Fibroblast of peridontal ligament (primary cell): ENCODE results near the gene ZSCAN16.
"Not testable (repeated sequence)": the region's sequence is repeated elsewhere in the genome, so short reads cannot be mapped to it uniquely, and the experiment has no call there.

Source experiments
- DNase-seq: peaks from one replicate; pipeline ENCODE4 v3.0.0-alpha.2; 2010; ENCODE audit errors: extremely low read depth

Gene ZSCAN16

GRCh38 chr6:28124350-28124970 lies at the start of gene ZSCAN16:
Gene ZSCAN16, plus strand, starts transcription at chr6:28124609. Its CDS starts 835 bp downstream, at chr6:28125444.
- DNase-seq = peak; percentile 80

DNA sequence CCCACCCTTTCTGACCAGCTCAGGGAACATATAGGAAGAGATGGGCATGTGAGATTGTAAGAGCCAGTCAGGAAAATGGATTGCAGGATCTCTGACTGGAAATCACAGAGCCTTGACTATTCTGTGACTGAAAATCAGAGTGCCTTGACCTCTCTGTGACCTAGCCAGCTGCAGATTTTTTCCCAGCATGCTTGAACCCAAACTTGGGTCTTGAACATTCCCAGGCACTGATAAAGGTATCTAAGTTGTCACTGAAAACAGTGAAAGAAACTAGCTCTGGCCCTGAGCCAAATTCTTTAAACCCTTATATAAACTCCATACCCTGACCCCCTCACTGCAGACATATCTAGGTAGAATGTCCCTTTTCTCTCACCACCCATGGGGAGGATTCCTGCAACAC lies 46.4 kb upstream of the ZSCAN16 start:
- no peak for DNase-seq

GRCh38 chr6:28078836-28079235 lies 45.6 kb upstream of the ZSCAN16 start:
- DNase-seq = no peak

GRCh38 chr6:28080381-28080630 lies 44.1 kb upstream of the ZSCAN16 start, which contains the start of gene ZNF165:
Gene ZNF165, plus strand, starts transcription at chr6:28080568. Its CDS starts 4,913 bp downstream, at chr6:28085481.
- DNase-seq = not testable (repeated sequence)

DNA sequence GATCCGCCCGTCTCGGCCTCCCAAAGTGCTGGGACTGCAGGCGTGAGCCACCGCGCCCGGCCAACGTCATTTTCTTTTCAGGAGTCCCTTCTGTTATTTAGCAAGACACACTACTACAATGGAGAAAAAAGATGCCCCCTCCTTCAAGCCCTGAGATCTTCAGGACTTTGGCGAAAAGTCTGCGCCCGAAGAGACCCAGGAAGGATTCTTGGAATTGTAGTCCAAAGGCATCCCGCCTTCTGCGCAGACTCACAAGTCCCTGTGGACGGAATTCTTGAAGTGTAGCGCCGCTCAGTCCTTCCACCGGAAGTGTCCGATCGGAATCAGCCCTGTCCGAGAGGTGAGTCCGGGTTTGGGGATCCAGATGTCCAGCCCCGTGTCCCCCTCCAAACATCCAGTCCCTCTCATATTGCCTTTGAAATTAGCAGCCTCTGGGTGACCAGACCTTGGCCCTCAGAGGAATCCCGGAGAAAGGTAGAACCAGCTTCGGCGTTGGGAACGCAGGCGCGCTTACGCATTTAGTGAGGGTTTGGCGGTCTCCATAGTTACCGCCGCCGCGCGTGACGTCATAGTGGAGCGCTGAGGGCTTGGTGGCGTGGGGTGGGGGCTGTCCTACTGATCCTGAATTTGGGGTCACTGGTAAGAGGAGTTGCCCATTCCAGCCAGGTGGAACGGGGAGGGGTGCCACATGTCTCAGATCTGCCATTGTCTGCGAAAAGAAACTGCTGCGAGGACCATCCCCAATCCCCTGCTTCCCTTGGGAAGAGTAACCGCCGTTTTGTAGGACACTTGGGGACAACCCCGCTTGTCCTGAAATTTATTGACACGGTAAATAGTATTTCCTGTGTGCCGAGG lies 43.6 kb upstream of the ZSCAN16 start:
- peak; percentile 99 for DNase-seq

- no peak for DNase-seq
These were observed 43.0 kb upstream of the ZSCAN16 start for GRCh38 chr6:28081486-28081751.

DNA sequence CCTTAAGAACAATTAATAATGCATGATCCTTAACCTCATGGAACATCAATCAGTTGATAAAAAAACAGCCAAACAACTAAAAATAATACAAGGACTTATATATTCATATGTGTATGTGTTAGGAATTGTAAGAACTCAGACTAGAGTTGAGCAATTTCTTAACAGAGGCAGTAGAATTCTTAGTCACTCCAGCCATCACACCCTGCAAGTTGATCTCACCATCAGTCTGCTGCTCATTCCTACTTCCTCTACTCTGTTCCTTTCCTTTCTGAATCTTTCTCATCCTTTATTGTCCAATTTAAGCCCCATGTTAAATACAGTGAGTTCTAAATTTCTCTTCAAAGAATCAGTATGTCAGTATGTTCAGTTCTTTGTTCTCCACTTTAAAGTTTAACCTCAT lies 41.5 kb upstream of the ZSCAN16 start:
- no peak for DNase-seq

GRCh38 chr6:28089054-28089453 lies 35.4 kb upstream of the ZSCAN16 start:
- no peak for DNase-seq

DNA sequence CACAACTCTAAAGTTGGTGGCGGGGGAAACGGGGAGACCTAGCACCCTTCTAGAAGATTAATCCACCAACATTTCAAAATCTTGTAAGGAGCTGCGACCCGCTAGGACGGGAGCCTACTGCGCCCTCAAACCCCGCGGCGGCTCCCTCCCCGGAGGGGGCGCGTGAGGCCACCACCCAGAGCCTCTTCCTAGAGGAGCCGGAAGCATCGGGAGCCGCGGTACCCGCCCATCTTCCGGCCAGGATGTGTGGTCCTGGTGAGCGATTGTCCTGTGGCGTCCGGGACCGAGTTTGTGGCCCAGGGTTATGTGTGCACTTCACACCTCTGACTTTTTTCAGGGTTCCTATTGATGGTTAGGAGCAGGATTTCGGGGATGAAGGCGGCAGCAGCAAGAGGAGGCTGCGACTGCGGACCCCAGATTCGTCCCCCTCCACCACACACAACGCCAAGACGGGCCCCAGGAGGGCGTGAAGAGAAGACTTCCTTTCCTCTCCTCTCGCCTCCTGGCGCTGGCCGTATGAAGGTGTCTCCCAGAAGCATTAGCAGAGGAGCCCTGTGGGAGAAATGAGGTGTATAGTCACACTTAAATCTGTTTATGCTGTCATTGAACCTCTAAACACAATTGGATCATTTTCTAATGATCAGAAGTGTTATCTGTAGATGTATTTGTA lies 33.4 kb upstream of the ZSCAN16 start:
- no peak for DNase-seq

GRCh38 chr6:28102222-28102621 lies 22.2 kb upstream of the ZSCAN16 start:
- DNase-seq = not testable (repeated sequence)

- not testable (repeated sequence) for DNase-seq
These were observed 21.7 kb upstream of the ZSCAN16 start for GRCh38 chr6:28102699-28103098.

DNA sequence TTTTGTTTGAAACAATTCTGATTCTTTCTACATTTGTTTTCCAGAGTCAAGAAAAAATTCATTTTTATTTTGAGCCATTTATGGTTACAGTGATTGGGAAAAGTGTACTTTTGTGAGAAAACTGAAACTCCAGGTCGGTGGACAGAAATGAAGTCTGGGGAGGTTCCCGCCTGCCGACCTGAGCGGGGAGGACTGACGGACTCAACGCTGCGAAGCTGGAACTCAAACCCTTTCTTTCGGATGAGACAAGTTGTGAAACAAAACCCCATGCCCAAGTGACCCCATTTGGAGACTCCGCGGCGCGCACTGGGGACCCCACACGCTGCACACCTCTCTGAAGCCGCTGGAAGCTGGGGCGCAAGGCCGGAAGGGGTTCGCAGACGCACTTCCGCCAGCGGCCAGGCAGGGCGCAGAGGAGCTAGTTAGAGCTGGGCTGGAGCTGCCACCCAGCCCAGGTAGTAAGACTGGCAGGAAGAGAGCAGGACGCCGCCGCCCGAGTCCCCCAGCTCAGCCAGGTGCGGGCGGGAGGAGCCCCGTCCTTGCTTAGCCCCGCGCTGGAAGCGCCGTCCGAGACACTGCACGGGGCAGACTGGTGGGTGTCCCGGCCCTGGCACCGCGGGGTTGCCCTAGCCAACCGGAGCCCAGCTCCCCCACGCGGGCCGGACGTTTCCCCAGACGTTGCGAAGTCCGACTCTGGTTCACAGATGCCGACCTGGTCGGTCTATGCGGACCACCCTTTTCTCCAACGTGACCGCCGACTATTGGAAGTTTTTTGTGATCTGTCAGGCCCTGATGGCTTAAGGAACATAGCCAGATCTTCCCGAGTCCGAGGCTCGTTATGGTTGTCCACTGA lies 19.8 kb upstream of the ZSCAN16 start:
- DNase-seq = peak; percentile 66

- peak; percentile 26 for DNase-seq
These were observed 19.2 kb upstream of the ZSCAN16 start for GRCh38 chr6:28105245-28105639.

GRCh38 chr6:28107506-28107905 lies 16.9 kb upstream of the ZSCAN16 start:
- DNase-seq = no peak

- no peak for DNase-seq
These were observed 12.4 kb upstream of the ZSCAN16 start for GRCh38 chr6:28111964-28112363.

DNA sequence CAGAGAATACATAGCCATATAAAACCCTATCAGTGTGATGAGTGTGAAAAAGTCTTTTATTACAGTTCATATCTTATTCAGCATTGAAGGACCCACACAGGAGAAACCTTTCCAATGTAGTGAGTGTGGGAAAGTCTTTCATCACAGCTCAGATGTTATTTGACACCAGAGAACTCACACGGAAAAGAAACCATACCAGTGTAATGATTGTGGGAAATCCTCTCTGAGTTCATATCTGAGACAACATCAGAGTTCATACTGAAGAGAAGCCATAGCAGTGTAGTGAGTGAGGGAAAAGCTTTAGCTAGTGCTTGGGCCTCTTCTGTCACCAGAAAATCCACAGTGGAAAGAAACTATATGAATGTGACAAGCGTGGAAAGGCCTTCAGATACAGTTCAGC lies 8.6 kb upstream of the ZSCAN16 start:
- DNase-seq = no peak

GRCh38 chr6:28117386-28118050 lies 6.9 kb upstream of the ZSCAN16 start:
- no peak for DNase-seq

- no peak for DNase-seq
These were observed 6.2 kb upstream of the ZSCAN16 start for GRCh38 chr6:28118217-28118616.

GRCh38 chr6:28121876-28122275 lies 2.5 kb upstream of the ZSCAN16 start:
- DNase-seq = no peak

- DNase-seq = not testable (repeated sequence)
These were observed 2.1 kb upstream of the ZSCAN16 start for GRCh38 chr6:28122283-28122682.

GRCh38 chr6:28124971-28125353 lies 553 bp downstream of the ZSCAN16 start:
- DNase-seq = no peak

DNA sequence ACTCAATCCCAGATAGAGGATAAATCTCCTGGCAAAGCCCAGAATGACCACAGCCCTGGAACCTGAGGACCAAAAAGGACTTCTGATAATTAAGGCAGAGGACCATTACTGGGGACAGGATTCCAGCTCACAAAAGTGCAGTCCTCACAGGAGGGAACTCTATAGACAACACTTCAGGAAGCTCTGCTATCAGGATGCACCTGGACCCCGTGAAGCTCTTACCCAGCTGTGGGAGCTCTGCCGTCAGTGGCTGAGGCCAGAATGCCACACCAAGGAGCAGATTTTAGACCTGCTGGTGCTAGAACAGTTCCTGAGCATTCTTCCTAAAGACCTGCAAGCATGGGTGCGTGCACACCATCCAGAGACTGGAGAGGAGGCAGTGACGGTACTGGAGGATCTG lies 992 bp downstream of the ZSCAN16 start:
- no peak for DNase-seq
